ENCODE results near the gene HIVEP3.

The HIVEP3 gene

DNA sequence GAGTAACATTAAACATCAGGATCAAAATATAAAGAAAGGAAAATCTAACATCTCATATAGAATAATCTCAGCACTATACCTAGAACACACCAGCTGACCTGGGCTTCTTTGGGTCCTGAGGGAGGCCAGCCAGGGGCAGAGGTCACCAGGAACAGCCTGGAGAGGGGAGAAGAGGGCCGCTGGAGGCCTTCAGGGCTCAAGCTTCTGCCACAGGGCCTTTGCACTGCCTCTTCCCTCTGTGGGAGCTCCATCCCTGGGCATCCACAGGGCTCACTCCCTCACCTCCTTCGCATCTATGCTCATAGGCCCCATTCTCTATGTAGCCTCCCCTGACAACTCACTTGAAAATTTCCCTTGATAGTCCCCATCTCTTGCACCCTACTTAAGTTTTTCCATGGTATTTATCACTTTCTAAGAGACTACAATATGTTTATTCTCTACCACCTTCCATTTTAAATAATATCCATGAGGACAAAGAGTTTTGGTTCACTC lies 73.9 kb downstream of the HIVEP3 start:
- no peak for DNase-seq

DNA sequence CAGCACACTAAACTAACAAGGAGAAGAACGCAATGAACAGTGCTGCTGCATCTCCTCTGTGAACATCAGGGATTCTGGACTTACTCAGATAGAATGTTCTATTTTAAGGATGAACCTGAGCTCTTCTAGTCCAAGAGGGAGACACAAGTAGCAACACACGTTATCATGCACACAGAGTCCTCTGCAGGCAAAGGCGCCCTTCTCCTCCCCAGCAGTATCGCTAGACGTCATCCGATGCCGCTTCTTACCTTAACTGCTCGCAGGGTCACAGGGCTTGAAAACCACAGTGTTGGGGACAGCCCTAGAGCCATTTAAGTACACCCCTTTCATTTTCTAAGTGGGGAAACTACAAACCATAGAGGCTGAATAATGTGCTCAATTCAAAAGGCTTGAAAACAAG lies 74.5 kb downstream of the HIVEP3 start:
- no peak for DNase-seq

DNA sequence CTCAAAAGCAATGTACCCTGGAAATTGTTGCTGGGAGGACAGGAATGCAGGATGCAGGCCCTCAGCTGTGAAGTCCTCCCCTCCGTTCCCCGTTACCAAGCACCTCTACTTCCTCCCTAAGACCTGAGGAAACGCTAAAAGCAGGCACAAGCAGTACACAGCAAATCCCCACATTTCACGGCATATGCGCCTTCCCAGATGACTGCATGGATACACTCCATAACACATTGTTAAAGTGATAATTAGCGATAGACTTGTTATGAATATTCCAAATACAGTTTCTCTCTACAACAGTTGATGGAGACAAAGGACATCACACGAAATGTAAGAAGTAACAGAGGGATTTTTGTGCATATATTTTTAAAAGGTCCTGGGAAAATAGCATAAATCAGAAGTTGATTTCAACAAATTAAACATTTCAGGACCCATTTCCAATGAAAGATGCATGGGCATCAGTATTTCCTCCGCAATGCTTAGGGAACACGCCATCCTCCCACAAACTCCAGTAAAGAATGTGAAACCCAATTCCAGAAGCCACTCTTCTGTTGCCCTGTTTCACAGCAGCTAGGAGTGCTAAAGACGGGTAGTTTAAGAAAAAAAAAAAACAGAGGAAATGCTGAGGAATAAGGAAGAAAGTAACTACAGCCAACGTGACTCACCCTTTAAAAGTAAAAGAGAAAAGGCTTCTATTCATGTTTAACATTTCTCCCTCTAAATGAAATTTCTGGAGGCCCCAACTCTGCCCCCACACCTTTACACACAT lies 75.5 kb downstream of the HIVEP3 start:
- no peak for DNase-seq

DNA sequence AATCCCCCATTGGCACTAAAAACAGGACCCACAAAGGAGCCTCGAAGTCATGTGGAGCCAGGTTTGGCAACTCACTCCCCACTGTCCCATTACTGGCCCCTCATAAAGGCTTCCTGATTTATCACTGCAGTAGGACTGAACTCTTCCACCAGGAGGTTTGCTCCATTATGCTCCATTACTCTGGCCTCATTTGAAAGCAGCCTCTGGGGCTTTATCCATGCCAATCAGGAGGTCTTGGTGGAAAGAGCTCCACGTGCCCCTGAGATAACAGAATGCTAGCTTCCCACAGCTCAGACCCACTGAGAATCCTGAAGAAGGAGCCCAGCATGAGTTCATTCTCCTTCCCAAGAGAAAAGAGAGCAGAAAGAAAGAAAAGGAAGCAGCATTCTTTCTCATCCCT lies 76.4 kb downstream of the HIVEP3 start:
- DNase-seq = no peak

DNA sequence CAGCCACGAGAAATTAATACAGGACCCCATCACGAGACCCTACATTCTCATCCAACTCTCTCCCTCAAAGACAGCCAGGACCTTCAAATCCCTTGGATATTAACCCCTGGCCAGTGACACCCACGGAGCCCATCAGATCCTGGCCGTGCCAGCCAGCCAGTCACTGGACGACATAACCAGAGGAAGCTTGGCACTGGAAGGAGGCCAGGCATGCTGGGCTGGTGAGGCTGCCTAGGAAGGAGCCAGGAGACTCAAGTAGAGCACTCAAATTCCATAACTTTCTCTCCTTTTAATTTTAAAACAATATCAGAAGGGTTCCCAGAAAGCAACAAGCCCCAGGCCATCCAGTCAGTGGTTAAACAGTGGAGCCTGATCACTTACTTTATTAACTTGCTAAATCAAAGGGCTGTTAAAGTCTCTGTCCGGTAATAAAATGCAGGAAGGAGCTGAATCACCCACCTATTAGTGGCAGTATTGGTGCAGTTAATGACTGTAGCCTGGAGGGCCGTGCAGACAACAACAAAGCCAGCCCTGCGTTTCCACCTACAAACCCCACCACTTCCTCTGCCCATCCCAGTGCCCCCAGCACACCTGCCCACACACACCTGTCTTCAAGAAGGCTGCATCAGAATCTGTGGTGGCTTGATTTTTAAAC lies 78.0 kb downstream of the HIVEP3 start:
- DNase-seq = no peak

DNA sequence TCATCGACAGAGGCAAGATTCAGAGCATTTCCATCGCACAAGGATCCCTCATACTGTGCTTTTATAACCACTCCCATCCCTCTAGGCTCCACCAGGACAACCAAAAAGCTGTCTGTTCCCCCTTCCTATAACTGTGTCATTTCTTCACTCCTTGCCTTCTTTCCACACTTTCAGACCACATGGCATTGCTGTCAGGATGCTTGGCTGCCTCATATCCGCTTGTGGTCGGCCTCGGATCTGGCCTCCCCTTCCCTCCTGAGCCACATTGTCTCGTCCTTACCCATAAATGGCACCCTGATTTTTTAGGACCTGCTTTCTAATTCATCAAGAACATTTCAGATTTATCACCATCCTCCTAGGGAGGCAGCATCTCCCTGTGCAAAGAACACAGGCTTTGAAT lies 80.5 kb downstream of the HIVEP3 start:
- DNase-seq = no peak

DNA sequence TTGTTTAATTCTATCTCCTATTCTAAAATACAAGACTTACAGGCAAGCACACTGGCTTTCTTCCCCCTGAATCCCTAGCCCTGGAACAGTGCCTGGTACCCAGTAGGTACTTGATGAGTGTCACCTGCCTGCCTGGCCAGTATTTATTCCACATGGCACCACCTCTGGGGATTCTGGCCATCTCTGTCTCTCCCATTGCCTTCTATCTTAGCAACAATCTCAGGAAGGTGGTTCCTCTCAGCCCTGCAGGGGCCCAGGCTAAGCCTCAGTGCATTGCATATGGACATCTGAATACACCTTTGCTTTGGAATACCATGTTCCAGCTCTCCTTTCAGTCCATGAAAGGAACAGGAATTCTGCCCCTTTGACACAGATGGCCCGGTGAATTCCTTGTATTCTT lies 81.0 kb downstream of the HIVEP3 start:
- no peak for DNase-seq

DNA sequence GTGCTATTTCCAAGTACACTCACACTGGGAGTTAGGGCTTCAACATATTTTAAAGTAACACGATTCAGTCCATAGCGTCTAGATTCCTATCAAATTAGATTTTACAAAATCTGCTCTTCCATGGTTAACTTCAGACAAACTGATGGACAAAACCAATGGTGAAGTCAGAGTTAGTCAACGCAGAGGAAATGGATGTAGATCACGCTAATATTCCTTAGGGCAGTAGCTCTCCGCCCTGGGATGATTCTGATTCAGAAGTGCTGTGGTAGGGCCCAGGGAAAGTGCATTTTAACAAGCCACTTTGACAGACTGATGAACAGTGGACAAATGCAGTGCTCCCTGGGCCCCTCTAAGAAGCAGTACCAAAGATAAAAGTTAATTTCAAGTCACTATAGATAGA lies 83.2 kb downstream of the HIVEP3 start:
- no peak for DNase-seq

DNA sequence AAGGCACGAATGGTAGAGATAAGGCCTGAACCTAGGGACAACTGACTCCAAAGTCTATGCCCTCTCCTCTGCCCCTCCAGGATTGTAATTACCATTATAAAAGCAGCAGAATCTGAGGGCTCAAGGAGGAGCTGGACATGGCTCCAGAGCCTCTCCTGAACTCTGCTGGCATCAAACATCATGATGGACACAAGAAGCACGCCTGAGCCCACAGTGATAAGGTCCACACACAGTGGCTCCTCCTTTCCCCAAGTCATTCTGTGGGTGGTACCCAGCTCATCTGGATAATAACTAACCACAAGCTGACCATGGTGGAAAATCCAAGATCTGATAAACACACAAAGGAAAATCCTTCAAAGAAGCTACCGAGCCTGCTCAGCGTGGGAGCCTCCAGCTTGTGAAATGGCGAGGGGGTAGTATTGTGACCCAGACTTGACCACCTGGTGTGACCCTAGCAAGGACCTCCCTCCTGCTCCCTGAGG lies 85.2 kb downstream of the HIVEP3 start:
- no peak for DNase-seq

DNA sequence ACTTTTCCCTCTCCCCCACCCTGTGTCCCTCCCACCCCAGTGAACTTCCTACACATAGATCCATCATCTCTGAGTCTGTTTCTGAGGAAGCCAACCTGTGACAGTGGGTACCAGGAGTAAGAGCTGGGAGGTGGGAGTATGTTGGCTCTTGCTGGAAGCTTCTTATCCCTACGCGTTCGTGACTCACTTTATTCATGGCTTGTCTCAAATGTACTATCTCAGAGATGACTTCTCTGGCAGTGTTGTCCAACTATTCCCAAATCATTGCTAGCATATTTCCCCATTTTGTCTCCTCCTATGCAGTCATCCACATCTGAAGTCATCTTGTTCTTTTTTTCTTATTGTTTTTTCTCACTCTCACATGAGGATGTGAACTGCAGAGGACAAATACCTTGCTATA lies 88.0 kb downstream of the HIVEP3 start:
- no peak for DNase-seq

DNA sequence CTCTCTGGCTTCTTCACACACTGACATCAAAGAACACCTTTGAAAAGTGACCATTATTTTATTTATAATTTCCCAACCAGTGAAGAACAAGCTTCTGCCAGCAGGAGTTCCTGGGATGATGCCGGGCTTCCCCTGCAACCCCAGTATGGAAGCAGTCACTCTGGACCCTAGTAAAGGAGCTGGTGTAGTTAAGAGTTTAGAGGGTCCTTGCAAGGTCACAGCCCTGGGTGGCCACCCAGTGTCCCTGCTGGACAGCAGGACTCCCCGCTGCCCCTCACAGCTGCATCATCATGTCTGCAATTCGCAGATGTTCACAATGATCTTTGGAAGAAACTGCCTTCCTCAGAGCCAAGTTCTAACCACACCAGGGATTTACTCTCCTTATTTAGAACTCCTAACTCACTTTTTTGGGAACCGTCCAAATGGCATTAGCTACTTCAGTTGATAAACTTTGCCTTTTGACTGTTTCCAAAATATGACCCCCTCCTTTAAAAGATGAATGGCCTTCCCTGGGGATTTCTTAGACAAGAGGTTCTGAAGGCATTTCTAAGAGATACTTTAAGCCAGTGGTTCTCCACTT lies 90.6 kb downstream of the HIVEP3 start:
- DNase-seq = no peak

DNA sequence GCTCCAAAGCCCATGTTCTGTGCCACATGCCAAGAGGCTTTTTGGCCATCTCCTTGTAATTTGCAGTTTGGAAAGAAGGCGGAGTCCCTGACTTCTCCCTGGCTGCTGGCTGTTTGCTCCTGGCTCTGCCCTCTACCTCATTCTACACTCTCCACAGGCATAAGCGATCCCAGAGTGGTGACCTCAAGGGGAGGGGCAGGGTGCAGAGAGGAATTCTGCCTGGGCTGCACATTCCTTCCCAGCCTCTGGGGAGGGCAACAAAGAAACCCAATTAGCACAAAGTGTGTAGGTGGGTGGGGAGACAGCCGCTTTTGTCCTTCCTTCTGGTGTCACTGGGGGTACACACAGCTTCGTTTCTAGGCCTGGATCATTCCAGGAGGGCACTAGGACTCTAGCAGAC lies 95.3 kb downstream of the HIVEP3 start:
- DNase-seq = no peak

DNA sequence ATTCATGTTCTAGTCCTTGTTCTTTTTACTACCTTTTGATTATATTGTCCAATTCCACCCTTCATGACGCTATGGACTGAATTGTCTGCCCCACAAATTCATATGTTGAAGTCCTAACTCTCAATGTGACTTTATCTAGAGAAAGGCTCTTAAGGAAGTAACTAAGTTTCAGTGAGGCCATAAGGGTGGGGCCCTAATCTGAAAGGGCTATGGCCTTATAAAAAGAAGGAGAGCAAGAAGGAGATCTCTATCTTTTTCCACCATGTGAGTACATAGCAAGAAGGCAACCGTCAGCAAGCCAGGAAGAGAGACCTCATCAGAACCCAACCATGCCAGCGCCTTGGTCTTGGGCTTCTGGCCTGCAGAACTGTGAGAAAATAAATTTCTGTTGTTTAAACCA lies 95.9 kb downstream of the HIVEP3 start:
- no peak for DNase-seq

DNA sequence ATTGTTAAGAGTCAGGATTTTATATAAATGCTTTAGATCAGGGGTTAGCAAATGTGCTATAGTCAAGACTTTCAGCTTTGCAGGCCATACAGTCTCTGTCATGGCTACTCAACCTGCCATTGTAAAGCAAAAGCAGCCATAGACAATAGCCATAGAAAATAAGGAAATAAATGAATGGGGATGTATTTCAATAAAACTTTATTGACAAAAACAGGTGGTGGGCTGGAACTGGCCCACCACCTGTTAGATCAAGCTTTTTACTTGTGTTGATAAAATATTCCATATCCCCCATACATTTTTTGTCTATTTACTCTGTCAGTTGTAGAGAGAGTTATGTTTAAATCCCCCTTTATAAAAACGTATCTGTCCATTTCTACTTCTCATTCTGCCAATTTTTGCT lies 98.9 kb downstream of the HIVEP3 start:
- no peak for DNase-seq

DNA sequence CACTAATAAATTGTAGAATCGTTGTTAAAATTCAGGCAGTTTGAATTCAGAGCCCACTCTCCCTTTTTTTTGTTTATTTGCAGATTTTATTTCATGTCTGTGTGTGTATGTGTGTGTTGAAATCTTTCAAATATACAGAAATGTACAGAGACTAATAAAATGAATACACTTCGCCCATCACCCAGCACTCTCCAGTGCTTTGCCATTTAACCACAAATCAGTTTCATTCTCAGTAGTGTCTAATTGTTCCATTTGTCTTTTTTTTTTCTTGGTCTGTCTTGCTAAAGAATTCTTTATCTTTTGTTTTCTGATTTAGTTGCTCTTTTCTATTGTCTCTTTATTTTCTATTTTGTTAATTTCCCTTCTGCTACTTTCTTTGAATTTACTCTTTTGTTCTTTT lies 99.7 kb downstream of the HIVEP3 start:
- DNase-seq = no peak

DNA sequence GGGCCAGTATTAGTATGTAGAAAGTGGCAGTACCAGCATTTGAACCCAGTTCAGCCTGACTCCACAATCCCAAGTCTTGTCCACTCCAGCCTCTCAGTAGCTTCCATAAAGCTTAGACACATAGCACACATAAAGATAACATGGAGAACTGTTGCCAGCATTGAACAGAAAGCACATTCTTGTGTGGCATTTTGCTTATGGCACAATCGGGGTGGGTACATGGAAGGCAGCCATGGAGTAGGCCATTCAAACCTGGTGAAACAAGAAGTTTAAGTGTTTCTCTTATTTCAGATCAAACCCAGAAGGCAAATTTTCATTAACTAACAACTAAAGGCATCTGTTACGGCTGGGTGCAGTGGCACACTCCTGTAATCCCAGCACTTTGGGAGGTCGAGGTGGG lies 102.7 kb downstream of the HIVEP3 start:
- no peak for DNase-seq

DNA sequence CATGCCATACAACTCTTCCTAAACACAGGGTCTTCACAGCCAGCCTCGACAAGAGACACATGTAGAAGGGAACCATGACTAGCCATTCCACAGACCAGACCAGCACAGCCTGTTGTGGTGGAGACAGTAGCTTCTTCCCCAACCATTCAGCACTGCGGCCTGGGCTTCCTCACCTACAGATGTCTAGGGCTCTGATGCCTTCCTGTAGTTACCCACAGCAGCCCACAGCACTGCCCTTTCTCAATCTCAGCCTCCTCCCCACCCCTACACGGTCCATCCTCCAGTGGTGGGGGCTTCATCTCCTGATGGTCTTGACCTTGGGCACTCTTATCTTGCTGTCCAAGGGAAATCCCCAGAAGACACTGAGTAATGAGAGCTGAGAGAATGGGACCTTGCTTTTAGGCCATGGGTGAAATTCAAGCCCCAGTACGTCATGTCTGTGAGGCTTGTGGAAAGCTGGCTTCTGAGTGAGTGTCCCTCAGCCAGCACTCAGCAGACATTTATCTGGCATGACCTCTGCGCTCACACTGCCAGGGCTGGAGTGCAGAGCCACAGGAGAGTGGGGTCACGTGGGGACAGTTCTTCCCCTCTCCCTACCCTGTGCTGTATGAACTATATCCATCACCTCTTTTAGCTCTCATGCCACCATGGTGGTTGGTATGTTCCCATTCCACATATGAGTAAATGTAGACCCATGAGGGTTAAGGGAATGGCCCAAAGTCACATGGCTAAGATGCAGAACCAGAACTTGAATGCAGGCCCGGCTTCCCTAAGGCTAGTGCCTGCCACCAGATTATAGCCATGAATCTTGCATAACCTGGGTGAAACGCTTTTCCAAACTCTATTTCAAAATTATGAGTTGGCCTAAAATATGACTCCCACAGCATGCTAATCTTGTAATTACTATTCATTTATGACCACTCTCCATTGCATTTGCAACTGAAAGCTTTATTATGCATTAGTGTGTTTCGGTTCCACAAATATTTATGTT lies 104.7 kb downstream of the HIVEP3 start:
- no peak for DNase-seq

DNA sequence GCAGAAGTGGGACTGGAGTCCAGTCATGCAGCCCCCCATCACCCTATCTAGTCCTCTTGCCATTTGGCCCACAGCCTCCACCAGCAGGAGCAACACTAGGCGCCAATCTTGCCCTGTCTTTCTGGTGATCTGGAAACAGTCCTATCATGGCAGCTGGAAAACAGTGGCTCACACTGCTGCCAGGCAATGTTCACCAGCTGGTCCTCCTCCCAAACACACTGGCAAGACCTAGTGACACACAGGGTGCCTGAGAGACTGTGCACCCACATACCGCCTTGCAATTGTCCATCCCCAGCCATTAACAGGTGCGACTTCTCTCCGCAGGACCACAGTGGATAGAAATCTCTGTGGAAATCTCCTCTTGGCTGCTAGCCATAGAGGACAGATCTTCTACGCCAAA lies 105.5 kb downstream of the HIVEP3 start:
- no peak for DNase-seq

DNA sequence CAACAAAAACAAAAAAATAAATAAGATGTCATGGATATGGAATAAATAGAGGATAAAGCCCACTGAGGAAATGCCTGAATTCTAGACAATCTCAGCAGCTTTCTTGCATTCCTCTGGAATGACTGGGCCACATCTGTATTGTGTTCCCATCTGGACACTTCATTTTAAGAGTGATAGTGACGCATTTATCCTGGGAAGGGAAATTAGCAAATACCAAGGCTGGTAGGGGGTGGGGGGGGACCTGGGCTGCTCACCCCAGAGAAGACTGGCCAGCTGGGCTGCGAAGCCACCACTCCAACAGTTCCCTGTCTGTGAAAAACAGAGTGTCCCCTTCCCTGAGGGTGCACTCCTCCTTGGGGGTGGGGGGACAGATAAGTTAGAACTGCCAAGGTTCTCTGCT lies 106.3 kb downstream of the HIVEP3 start:
- DNase-seq = no peak

DNA sequence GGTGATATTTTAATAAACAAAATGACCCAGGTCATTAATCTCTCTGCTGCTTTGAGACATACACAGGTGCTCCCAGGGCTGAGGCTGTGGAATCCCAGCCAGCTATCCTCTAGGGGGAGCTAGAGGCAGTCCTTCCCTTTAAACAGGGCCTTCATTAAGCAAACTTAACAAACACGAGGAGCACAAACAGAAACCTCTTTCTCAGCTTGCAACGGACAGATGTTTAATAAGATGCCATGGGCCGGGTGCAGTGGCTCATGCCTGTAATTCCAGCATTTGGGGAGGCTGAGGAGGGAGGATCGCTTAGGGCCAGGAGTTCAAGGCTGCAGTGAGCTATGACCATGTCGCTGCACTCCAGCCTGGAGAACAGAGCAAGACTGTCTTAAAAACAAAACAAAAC lies 106.7 kb downstream of the HIVEP3 start:
- DNase-seq = peak; percentile 56 to 69

DNA sequence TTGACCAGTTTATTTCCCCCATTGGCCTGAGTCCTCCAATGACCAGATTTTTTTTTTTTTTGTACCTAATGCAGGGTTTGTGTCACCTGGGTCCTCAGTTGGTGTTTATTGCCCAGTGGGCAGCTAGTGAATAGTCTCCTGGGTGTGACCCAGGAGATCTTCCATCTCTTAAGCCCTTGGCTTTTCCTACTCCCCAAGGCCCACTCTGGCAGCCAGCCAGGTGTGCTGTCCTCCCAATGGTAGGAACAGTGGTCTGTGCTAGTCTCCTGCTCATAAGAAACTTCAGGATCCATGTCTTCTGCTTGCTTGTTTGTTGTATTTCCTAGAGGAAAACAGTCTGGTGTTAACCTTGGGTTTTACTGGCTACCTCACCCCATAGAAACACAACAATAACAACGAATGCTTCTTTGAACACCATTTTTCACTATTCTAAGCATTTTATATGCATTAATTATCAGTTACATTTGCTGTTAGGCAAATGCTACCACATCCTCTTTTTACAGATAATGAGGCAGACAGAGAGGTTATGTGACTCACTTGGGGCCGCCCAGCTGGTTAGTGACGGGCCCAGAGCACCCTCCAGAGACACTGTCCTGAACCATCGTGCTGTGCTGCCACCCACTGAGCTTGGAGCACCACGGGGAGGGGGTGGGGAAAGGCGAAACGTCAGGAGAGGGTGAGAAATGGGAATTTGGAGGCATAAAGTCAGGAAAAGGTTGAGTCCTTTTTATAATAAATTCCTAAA lies 107.5 kb downstream of the HIVEP3 start:
- peak; percentile 57 to 71 for DNase-seq

DNA sequence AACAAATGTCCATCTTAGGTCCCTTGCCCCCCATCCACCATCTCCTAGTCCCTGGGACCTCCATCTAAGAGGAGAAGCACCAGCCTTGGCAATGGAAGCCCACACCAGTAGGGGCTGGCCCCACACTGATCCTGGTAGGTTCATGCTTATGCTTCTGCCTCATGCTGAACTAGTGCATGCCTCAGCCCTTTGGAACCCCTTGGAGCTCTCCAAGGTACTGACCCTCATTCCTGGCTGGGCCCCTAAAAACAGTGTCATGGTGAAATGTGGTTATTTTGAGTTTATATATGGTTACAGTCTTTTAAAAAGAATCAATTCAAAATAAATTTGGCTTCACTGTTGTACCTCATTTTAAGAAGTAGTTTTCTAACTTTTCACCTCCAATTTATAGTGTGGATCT lies 108.3 kb downstream of the HIVEP3 start:
- peak; percentile 25 to 56 for DNase-seq
